A549 treated with dexamethasone at 1 μM for 4 hours (cell line): ENCODE results near the gene RIMKLA. TPM values are rescaled to one million over a fixed set of nuclear protein-coding genes. Genes with fewer than 3 reads are reported as not detected.

ENCODE experiments used
- total RNA-seq: library from RNA; stranded (reverse); fragments of 200-300 nt; extraction: Qiagen RNA extraction; gene quantifications from 5 replicates; pipeline ENCODE4 v1.2.3, GENCODE V29; 2022

Gene RIMKLA, protein sequence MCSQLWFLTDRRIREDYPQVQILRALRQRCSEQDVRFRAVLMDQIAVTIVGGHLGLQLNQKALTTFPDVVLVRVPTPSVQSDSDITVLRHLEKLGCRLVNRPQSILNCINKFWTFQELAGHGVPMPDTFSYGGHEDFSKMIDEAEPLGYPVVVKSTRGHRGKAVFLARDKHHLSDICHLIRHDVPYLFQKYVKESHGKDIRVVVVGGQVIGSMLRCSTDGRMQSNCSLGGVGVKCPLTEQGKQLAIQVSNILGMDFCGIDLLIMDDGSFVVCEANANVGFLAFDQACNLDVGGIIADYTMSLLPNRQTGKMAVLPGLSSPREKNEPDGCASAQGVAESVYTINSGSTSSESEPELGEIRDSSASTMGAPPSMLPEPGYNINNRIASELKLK
- 0.25 to 0.98 TPM (median 0.47 TPM) in 5 replicates for total RNA-seq

DNA sequence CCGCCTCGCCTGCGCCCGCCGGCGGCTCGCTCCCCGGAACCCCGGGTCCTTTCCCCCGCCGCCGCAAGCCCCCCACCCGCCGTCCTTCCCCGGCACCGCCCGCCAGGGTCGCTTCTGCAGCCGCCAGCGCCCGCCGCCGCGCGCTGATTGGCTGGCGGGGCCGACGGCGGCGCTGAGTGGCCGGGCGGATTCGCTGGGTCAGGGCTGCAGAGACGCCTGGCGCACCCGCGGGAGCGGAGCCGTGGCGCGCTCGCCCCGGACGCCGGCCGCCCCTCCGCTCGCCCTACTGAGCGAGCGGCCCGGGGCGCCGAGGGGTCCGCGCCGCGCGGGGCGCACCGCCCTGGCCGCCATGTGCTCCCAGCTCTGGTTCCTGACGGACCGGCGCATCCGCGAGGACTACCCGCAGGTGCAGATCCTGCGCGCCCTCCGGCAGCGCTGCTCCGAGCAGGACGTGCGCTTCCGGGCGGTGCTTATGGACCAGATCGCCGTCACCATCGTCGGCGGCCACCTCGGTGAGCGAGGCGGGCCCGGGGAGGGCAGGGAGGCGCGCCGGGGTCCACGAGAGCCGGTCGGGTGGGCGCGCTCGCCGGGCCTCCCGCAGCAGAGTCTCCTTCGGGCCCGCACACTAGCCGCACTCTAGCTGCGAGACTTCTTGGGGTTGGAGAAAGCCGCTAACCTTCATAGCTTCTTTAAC is at the start of gene RIMKLA:
Gene RIMKLA, plus strand, starts transcription at position 207 of the 694 bp plus-strand sequence. Its CDS starts 143 bp downstream, at position 350.

DNA sequence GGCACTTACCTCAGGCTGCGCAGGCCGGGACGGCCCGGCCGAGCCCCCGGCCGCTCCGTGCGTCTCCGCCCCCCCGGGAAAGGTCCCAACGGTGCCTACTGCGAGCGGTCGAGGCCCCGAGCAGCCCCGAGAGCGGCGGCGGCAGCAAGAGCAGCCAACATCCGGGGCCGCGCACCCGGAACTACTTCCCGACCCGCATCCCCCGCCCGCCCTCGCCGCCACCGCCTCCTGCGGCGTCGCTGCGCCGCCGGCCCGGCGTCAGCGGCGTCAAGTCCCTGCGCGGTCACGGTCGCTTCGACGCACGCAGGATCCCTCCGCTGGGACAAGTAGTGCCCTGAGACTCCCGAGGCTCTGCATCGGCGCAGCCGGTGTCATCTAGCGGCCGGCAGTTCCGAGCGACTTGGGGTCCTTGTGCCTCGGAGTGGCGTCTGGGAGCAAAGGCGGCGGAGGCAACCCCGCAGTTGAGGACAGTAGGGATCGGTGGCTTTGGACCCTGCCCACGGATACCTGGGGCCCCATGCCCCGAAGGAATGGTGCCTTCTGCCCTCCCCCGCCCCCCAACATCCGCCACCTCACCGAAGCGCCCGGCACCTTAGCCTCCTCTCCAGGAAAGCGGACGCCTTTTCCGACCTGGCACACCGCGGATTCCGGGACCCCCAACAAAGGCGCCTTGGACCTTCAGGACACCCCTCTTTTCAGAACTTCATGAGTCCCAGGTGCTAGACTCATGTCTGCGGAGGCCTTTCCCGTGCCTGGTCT is 45.4 kb upstream of the RIMKLA start, which contains the start of gene FOXJ3:
Gene FOXJ3, minus strand, starts transcription at position 186 of the 759 bp plus-strand sequence. CDS start 24,142 bp downstream, outside the sequence.

DNA sequence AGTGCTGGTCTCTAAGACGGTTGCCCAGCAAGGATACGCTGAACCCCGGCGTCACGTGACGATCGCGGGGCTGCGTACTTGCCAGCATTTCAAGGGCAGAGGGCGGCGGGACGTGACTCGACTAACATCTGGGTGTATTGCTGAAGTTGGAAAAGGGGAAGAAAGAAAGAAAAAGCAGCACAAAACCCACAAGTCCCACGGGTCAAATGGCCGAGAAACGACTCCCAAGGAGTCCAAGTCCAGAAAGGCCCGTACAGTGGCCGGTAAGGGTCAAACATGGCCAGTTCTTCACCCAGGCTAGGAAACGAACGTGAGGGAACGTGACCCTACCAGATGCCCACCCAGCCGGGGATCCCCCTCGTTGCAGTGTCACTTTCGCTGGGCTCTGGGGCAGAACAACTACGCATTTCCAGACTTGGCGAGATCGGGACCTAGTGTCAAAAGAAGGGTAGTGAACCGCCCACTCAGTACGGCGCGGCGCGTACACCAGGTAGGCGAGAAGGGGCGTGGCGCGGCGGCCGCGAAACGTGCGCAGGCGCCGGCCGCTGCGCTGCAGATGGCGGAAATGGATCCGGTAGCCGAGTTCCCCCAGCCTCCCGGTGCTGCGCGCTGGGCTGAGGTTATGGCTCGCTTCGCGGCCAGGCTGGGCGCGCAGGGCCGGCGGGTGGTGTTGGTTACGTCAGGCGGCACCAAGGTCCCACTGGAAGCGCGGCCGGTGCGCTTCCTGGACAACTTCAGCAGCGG is 75.6 kb downstream of the RIMKLA start, which contains the start of the genes PPCS and ZMYND12:
Gene PPCS, plus strand, starts transcription at position 534 of the 744 bp plus-strand sequence. Its CDS starts 23 bp downstream, at position 557.
Gene ZMYND12, minus strand, starts transcription at position 13 of the 744 bp plus-strand sequence. CDS start 25 bp downstream, outside the sequence.

DNA sequence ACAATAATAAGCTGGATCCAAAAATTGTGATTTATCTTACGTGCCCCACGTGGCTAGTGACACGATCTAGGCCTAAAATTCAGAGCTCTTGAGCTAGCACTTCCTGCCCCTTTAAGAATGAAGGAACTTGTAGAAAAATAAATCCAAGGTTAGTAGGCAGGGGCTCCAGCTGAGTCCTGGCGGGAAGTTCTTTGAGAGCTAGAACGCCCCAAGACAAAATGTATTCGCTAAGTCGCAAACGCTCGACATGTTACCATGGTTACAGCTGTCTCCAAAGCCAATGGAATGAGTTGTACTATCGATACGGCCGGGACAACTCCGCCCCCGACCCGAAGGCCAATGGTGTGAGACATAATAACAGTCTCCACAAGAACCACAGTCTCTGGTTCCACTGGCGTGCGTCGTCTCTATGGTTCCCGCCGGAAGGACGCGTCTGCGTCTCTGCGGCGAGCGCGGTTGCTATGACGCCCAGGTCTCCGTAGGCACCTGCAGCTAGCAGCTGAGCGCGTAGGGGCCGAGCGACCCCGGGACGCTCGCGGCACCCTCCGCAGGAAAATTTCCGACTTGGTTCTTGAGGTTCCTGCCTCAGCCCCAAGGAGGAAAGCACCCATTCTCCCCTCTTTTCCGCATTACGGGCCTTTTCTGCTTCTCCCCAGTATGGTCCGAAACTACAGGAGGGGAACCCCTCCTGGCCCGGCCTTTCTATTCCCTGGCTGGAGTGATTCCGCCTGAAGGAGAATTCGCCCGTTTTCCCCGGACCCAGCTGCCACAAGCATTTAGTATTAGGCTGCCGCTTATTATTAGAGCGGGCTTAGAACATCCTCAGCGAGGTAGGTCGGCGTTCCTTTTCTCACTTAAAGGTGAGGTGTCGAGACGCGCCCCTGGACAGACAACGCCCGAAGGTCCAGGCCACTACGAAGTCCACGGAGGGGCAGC is 82.5 kb downstream of the RIMKLA start, which contains the start of gene CCDC30:
Gene CCDC30, plus strand, starts transcription at position 459 of the 936 bp plus-strand sequence. CDS start 17,266 bp downstream, outside the sequence.

Other genes with a start within 250 kb of the RIMKLA start
- gene GUCA2B, start 227.4 kb upstream of the RIMKLA start, total RNA-seq = 0.20 to 0.37 TPM (median 0.23 TPM) in 3 of 5 replicates, not detected in the others
- gene GUCA2A, start 216.0 kb upstream of the RIMKLA start, total RNA-seq = not detected in 5 replicates
- gene FOXJ3, start 45.6 kb upstream of the RIMKLA start, total RNA-seq = 15.3 to 23.4 TPM (median 20.8 TPM) in 5 replicates
- 0.27 to 0.69 TPM (median 0.39 TPM) in 5 replicates for gene ZMYND12, start 75.2 kb downstream of the RIMKLA start, total RNA-seq
- 35.7 to 43.2 TPM (median 37.4 TPM) in 5 replicates for gene PPCS, start 75.8 kb downstream of the RIMKLA start, total RNA-seq
- gene CCDC30, start 82.5 kb downstream of the RIMKLA start, total RNA-seq = 0.23 to 1.5 TPM (median 0.56 TPM) in 5 replicates